Measurements from ENCODE around the gene WDR36. TPM values are rescaled to one million over a fixed set of nuclear protein-coding genes. Genes with fewer than 3 reads are reported as not detected.

The WDR36 gene
- total and polyA plus RNA-seq, 7 experiments from 2014 or later = 24.4 to 37.4 (median 29.7) TPM

- no peak overlapping the region for H3K27ac Mint-ChIP-seq
- Histone ChIP-seq H3K27ac (ENCODE audit: low read depth, low read length) (no peak overlapping the region), H3K27me3 (ENCODE audit: control insufficient read depth in 2 of 2, insufficient read depth in 2 of 2, low read length in 2 of 2) (no peaks in the 10 kb centered on the region), H3K4me3 (ENCODE audit: low read length) (no peak overlapping the region), H3K4me1 (ENCODE audit: control insufficient read depth in 2 of 2, insufficient read depth in 2 of 2, low read length in 2 of 2) (no peaks in the 10 kb centered on the region), H3K9me3 (ENCODE audit: control insufficient read depth in 2 of 3, low read length in 3 of 3) (no peaks in the 10 kb centered on the region), H3K36me3 (ENCODE audit: control insufficient read depth in 2 of 3, insufficient read depth in 3 of 3, low read length in 3 of 3) (no peaks in the 10 kb centered on the region)
- ATAC-seq (no peak), DNase-seq (no peak)
- CTCF ChIA-PET = no interaction called here
- H3K4me1 Mint-ChIP-seq = peaks cover 0 to 6% (median 1%) of the 10 kb centered on the region in 7 donors
- H3K4me3 Mint-ChIP-seq = no peak overlapping the region
- POLR2A ChIA-PET = no interaction called here
- no peaks in the 10 kb centered on the region for H3K9me3 Mint-ChIP-seq
- peaks cover 0 to 7% (median under 1%) of the 10 kb centered on the region in 5 donors for H3K36me3 Mint-ChIP-seq
- intact Hi-C loops (cut with micrococcal nuclease) = loop anchor here in 1 of 2 donors (5.0 kb wide), 1 partner anchor 1269 kb away; no protein-coding TSS in a partner anchor
- peaks cover 0 to 5% (median 0%) of the 10 kb centered on the region in 5 donors for H3K27me3 Mint-ChIP-seq
Measured at GRCh38 chr5:111132731-111133435, 40.7 kb downstream of the WDR36 start.

- ChIA-PET POLR2A (no interaction called here), CTCF (no interaction called here)
- peaks cover 0 to 5% (median 0%) of the 10 kb centered on the region in 5 donors for H3K27me3 Mint-ChIP-seq
- peaks cover 0 to 5% (median 0%) of the 10 kb centered on the region in 5 donors for H3K36me3 Mint-ChIP-seq
- intact Hi-C loops (cut with micrococcal nuclease) = loop anchor here in 1 of 2 donors (5.0 kb wide), 1 partner anchor 1269 kb away; no protein-coding TSS in a partner anchor
- Histone ChIP-seq H3K9me3 (ENCODE audit: control insufficient read depth in 2 of 3, low read length in 3 of 3) (no peaks in the 10 kb centered on the region), H3K36me3 (ENCODE audit: control insufficient read depth in 2 of 3, insufficient read depth in 3 of 3, low read length in 3 of 3) (no peaks in the 10 kb centered on the region), H3K4me1 (ENCODE audit: control insufficient read depth in 2 of 2, insufficient read depth in 2 of 2, low read length in 2 of 2) (no peaks in the 10 kb centered on the region), H3K27me3 (ENCODE audit: control insufficient read depth in 2 of 2, insufficient read depth in 2 of 2, low read length in 2 of 2) (no peaks in the 10 kb centered on the region), H3K27ac (ENCODE audit: low read depth, low read length) (no peak overlapping the region), H3K4me3 (ENCODE audit: low read length) (no peak overlapping the region)
- DNase-seq = no peak
- ATAC-seq = no peak
- no peak overlapping the region for H3K4me3 Mint-ChIP-seq
- no peaks in the 10 kb centered on the region for H3K9me3 Mint-ChIP-seq
- peaks cover 0 to 6% (median 3%) of the 10 kb centered on the region in 7 donors for H3K4me1 Mint-ChIP-seq
- no peak overlapping the region for H3K27ac Mint-ChIP-seq
Measured at GRCh38 chr5:111133436-111133751, 41.2 kb downstream of the WDR36 start.

DNA sequence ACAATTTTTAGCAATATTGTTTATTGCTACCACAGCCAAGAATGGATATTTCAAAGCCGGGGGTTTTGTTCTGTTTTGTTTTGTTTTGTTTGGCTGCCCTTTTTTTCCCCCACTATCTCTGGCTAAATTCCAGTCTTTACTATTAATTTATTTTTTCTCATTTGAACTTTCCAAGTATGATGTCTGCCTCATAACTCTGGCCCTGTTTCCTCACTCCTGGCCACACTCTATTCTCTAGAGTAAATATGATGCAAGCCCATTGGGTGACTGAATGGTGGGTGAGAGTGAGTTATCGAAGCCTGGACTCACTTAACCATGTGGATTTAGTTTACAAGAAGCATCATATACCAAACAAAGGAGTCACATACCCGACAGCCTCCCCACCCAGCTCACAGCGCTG lies 41.9 kb downstream of the WDR36 start:
- no peaks in the 10 kb centered on the region for H3K9me3 Mint-ChIP-seq
- ATAC-seq = no peak
- Histone ChIP-seq H3K4me1 (ENCODE audit: control insufficient read depth in 2 of 2, insufficient read depth in 2 of 2, low read length in 2 of 2) (no peaks in the 10 kb centered on the region), H3K4me3 (ENCODE audit: low read length) (no peak overlapping the region), H3K36me3 (ENCODE audit: control insufficient read depth in 2 of 3, insufficient read depth in 3 of 3, low read length in 3 of 3) (no peaks in the 10 kb centered on the region), H3K27ac (ENCODE audit: low read depth, low read length) (no peak overlapping the region), H3K9me3 (ENCODE audit: control insufficient read depth in 2 of 3, low read length in 3 of 3) (no peaks in the 10 kb centered on the region), H3K27me3 (ENCODE audit: control insufficient read depth in 2 of 2, insufficient read depth in 2 of 2, low read length in 2 of 2) (no peaks in the 10 kb centered on the region)
- no peak overlapping the region for H3K27ac Mint-ChIP-seq
- intact Hi-C loops (cut with micrococcal nuclease) = loop anchor here in 1 of 2 donors (5.0 kb wide), 1 partner anchor 1268 kb away; no protein-coding TSS in a partner anchor
- peaks cover 0 to 6% (median 3%) of the 10 kb centered on the region in 7 donors for H3K4me1 Mint-ChIP-seq
- no peak for DNase-seq
- POLR2A ChIA-PET = no interaction called here
- CTCF ChIA-PET = no interaction called here
- peaks cover 0 to 3% (median 0%) of the 10 kb centered on the region in 5 donors for H3K36me3 Mint-ChIP-seq
- peaks cover 0 to 5% (median 0%) of the 10 kb centered on the region in 5 donors for H3K27me3 Mint-ChIP-seq
- H3K4me3 Mint-ChIP-seq = no peak overlapping the region

GRCh38 chr5:111134864-111135263 lies 42.7 kb downstream of the WDR36 start:
- H3K27me3 ChIP-seq (ENCODE audit: control insufficient read depth in 2 of 2, insufficient read depth in 2 of 2, low read length in 2 of 2) = no peaks in the 10 kb centered on the region
- Mint-ChIP-seq H3K4me1 (peaks cover 0 to 6% (median 3%) of the 10 kb centered on the region in 7 donors), H3K4me3 (no peak overlapping the region), H3K9me3 (no peaks in the 10 kb centered on the region), H3K27me3 (peaks cover 0 to 5% (median 0%) of the 10 kb centered on the region in 5 donors), H3K27ac (no peak overlapping the region), H3K36me3 (peaks cover 0 to 3% (median 0%) of the 10 kb centered on the region in 5 donors)
- ATAC-seq (no peak), DNase-seq (no peak)
- H3K36me3 ChIP-seq (ENCODE audit: control insufficient read depth in 2 of 3, insufficient read depth in 3 of 3, low read length in 3 of 3) = no peaks in the 10 kb centered on the region
- no peak overlapping the region for H3K27ac ChIP-seq (ENCODE audit: low read depth, low read length)
- H3K4me3 ChIP-seq (ENCODE audit: low read length) = no peak overlapping the region
- ChIA-PET POLR2A (no interaction called here), CTCF (no interaction called here)
- intact Hi-C loops (cut with micrococcal nuclease) = loop anchor here in 1 of 2 donors (5.0 kb wide), 1 partner anchor 1267 kb away; no protein-coding TSS in a partner anchor
- H3K9me3 ChIP-seq (ENCODE audit: control insufficient read depth in 2 of 3, low read length in 3 of 3) = no peaks in the 10 kb centered on the region
- H3K4me1 ChIP-seq (ENCODE audit: control insufficient read depth in 2 of 2, insufficient read depth in 2 of 2, low read length in 2 of 2) = no peaks in the 10 kb centered on the region

- Mint-ChIP-seq H3K4me1 (peaks cover 0 to 6% (median 3%) of the 10 kb centered on the region in 7 donors), H3K4me3 (peak overlapping the region in 1 of 10 donors; percentile 25), H3K9me3 (no peaks in the 10 kb centered on the region), H3K27ac (no peak overlapping the region), H3K36me3 (peaks cover 0 to 3% (median 0%) of the 10 kb centered on the region in 5 donors), H3K27me3 (peaks cover 0 to 5% (median 0%) of the 10 kb centered on the region in 5 donors)
- Histone ChIP-seq H3K9me3 (ENCODE audit: control insufficient read depth in 2 of 3, low read length in 3 of 3) (no peaks in the 10 kb centered on the region), H3K36me3 (ENCODE audit: control insufficient read depth in 2 of 3, insufficient read depth in 3 of 3, low read length in 3 of 3) (no peaks in the 10 kb centered on the region), H3K4me3 (ENCODE audit: low read length) (no peak overlapping the region), H3K4me1 (ENCODE audit: control insufficient read depth in 2 of 2, insufficient read depth in 2 of 2, low read length in 2 of 2) (no peaks in the 10 kb centered on the region), H3K27me3 (ENCODE audit: control insufficient read depth in 2 of 2, insufficient read depth in 2 of 2, low read length in 2 of 2) (no peaks in the 10 kb centered on the region), H3K27ac (ENCODE audit: low read depth, low read length) (no peak overlapping the region)
- intact Hi-C loops (cut with micrococcal nuclease) = no loop called here
- ChIA-PET POLR2A (no interaction called here), CTCF (no interaction called here)
- DNase-seq = no peak
- ATAC-seq = no peak
Measured at GRCh38 chr5:111135363-111135762, 43.2 kb downstream of the WDR36 start.

DNA sequence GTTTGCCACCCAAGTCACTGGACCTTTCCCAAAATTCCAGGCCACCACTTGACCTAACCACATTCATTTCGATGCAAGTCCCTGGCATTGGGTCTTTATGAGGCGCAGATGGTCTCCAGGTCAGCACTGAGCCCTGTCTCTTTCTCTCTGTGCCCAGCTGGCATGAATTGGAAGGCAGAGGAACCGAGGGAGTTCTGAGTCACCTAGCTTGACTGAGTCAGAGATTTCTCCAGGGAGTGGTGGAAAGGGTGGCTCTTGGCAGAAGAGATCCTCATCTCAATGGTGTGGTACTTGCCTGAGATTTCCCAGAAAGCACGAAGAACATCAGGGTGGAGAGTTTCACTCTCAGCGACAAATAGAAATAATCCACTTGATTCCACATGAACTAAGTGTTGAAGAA lies 43.8 kb downstream of the WDR36 start:
- H3K27me3 ChIP-seq (ENCODE audit: control insufficient read depth in 2 of 2, insufficient read depth in 2 of 2, low read length in 2 of 2) = no peaks in the 10 kb centered on the region
- H3K9me3 ChIP-seq (ENCODE audit: control insufficient read depth in 2 of 3, low read length in 3 of 3) = no peaks in the 10 kb centered on the region
- Mint-ChIP-seq H3K36me3 (peaks cover 0 to 3% (median 0%) of the 10 kb centered on the region in 5 donors), H3K27me3 (peaks cover 0 to 5% (median 0%) of the 10 kb centered on the region in 5 donors), H3K27ac (no peak overlapping the region), H3K9me3 (no peaks in the 10 kb centered on the region), H3K4me1 (peaks cover 0 to 6% (median 3%) of the 10 kb centered on the region in 7 donors), H3K4me3 (no peak overlapping the region)
- DNase-seq (no peak), ATAC-seq (no peak)
- H3K27ac ChIP-seq (ENCODE audit: low read depth, low read length) = no peak overlapping the region
- no peak overlapping the region for H3K4me3 ChIP-seq (ENCODE audit: low read length)
- no peaks in the 10 kb centered on the region for H3K36me3 ChIP-seq (ENCODE audit: control insufficient read depth in 2 of 3, insufficient read depth in 3 of 3, low read length in 3 of 3)
- intact Hi-C loops (cut with micrococcal nuclease) = no loop called here
- POLR2A ChIA-PET = no interaction called here
- CTCF ChIA-PET = no interaction called here
- no peaks in the 10 kb centered on the region for H3K4me1 ChIP-seq (ENCODE audit: control insufficient read depth in 2 of 2, insufficient read depth in 2 of 2, low read length in 2 of 2)

GRCh38 chr5:111138096-111138495 lies 45.9 kb downstream of the WDR36 start:
- no peak overlapping the region for H3K4me3 Mint-ChIP-seq
- no peak for DNase-seq
- H3K9me3 Mint-ChIP-seq = no peaks in the 10 kb centered on the region
- H3K4me1 Mint-ChIP-seq = peaks cover 0 to 3% (median 0%) of the 10 kb centered on the region in 7 donors
- peaks cover 0 to 3% (median 0%) of the 10 kb centered on the region in 5 donors for H3K36me3 Mint-ChIP-seq
- intact Hi-C loops (cut with micrococcal nuclease) = loop anchor here in 1 of 2 donors (1.0 kb wide), 1 partner anchor 10 kb away; no protein-coding TSS in a partner anchor
- Histone ChIP-seq H3K27me3 (ENCODE audit: control insufficient read depth in 2 of 2, insufficient read depth in 2 of 2, low read length in 2 of 2) (no peaks in the 10 kb centered on the region), H3K36me3 (ENCODE audit: control insufficient read depth in 2 of 3, insufficient read depth in 3 of 3, low read length in 3 of 3) (no peaks in the 10 kb centered on the region), H3K27ac (ENCODE audit: low read depth, low read length) (no peak overlapping the region), H3K4me3 (ENCODE audit: low read length) (no peak overlapping the region), H3K4me1 (ENCODE audit: control insufficient read depth in 2 of 2, insufficient read depth in 2 of 2, low read length in 2 of 2) (no peaks in the 10 kb centered on the region), H3K9me3 (ENCODE audit: control insufficient read depth in 2 of 3, low read length in 3 of 3) (no peaks in the 10 kb centered on the region)
- peaks cover 0 to 7% (median 0%) of the 10 kb centered on the region in 5 donors for H3K27me3 Mint-ChIP-seq
- ChIA-PET CTCF (no interaction called here), POLR2A (interaction anchor here (0.6 kb wide), 1 partner anchor 379 kb away, joined by 4 read pairs; no protein-coding TSS in a partner anchor)
- H3K27ac Mint-ChIP-seq = no peak overlapping the region
- ATAC-seq = no peak
